Esophagus squamous epithelium (tissue), 5 donors: ENCODE results near the gene ZNF765. TPM values are rescaled to one million over a fixed set of nuclear protein-coding genes. Genes with fewer than 3 reads are reported as not detected.
"Not testable (repeated sequence)": the region's sequence is repeated elsewhere in the genome, so short reads cannot be mapped to it uniquely, and the experiment has no call there.

Experiments
- DNase-seq: peaks from one replicate; lab custom pipeline; 2025; lab: John Stamatoyannopoulos, UW
- H3K27ac ChIP-seq, 4 donors: fragments of 200-600 bp; sonication (generic); one replicate each; pipeline ENCODE4 v1.5.1; 2016 to 2019; ENCODE audit warnings: mild to moderate bottlenecking in 1 of 4
- H3K27me3 ChIP-seq, 4 donors: fragments of 200-600 bp; sonication (generic); 1 replicate in 3 of 4; 2 replicates in 1 of 4; pipeline versions ENCODE4 v1.5.1 to v1.6.0; 2017 to 2021; ENCODE audit warnings: antibody characterized with exemption in 1 of 4
- H3K36me3 ChIP-seq, 3 donors: fragments of 200-600 bp; sonication (generic); one replicate each; pipeline ENCODE4 v1.5.1; 2016 to 2019
- H3K4me1 ChIP-seq, 3 donors: fragments of 200-600 bp; sonication (generic); one replicate each; pipeline ENCODE4 v1.5.1; 2017 to 2019
- H3K4me3 ChIP-seq, 4 donors: fragments of 200-600 bp; sonication (generic); 1 replicate in 3 of 4; 2 replicates in 1 of 4; pipeline ENCODE4 v1.5.1; 2016 to 2019; ENCODE audit warnings: mild to moderate bottlenecking in 2 of 4, moderate library complexity in 1 of 4
- H3K9me3 ChIP-seq, 3 donors: fragments of 200-600 bp; sonication (generic); one replicate each; pipeline ENCODE4 v1.5.1; 2016 to 2019
- CTCF ChIP-seq, 6 experiments: fragments of 450-650 bp in 4 of 6; fragments of 200-600 bp in 2 of 6; sonication (generic) in 2 of 6; IDR thresholded peaks; one replicate each; pipeline ENCODE4 v1.5.1; 2016 to 2019; ENCODE audit warnings: antibody characterized with exemption in 6 of 6, mild to moderate bottlenecking in 4 of 6, moderate library complexity in 4 of 6
- POLR2A ChIP-seq, 4 donors: fragments of 450-650 bp; IDR thresholded peaks; one replicate each; pipeline ENCODE4 v1.6.1; 2017; ENCODE audit warnings: antibody characterized with exemption in 4 of 4, mild to moderate bottlenecking in 4 of 4, moderate library complexity in 3 of 4
- WGBS, 2 donors: methylation state at CpG; one replicate each; pipeline ENCODE4 v1.1.5; 2018; 5-methylcytosine and 5-hydroxymethylcytosine counted together
- intact Hi-C: fragments of 100-400 bp; cut with DNase I; formaldehyde crosslinking; loops from one replicate; pipeline ENCODE4 v1.15.0; 2022
- total RNA-seq, 4 donors: library from RNA; depleted of rRNA; stranded (reverse); fragments of >200 nt; gene quantifications; one replicate each; pipeline ENCODE4 v1.1.0, GENCODE V29; 2016
- donor health status: DM: yes; HTN: yes; CAD: no.

The ZNF765 gene
- total RNA-seq: 1 to 10 TPM; 3.3 to 9.0 (median 6.0) TPM

- peak in 3 of 4 donors; percentile 59 to 70 (median 66) for TF ChIP-seq POLR2A (IDR thresholded peaks at IDR 0.05)
- peak; percentile 34 to 61 (median 56) for TF ChIP-seq CTCF (IDR thresholded peaks at IDR 0.05)
- WGBS, 2 donors: 0 to 1% methylated on average over 15 to 27 of the region's 58 CpGs
- peaks cover 0 to 33% (median 4%) of the 10 kb centered on the region in 3 donors for H3K9me3 ChIP-seq
- DNase-seq: peak; percentile 75
- intact Hi-C loops: no loop called here
- H3K36me3 ChIP-seq: peaks cover 0 to 26% (median 10%) of the 10 kb centered on the region in 3 donors
- H3K4me1 ChIP-seq: peaks cover 3 to 30% (median 5%) of the 10 kb centered on the region in 3 donors
- no peaks in the 10 kb centered on the region for H3K27me3 ChIP-seq
- peak within 1 kb of the TSS; percentile 87 to 92 (median 90) for H3K27ac ChIP-seq
- H3K4me3 ChIP-seq: peak within 1 kb of the TSS; percentile 66 to 76 (median 73)
Measured at GRCh38 chr19:53394974-53395839, at the start of gene ZNF765. TSS of gene ZNF765 (plus strand) at chr19:53395149. CDS start at chr19:53398016, 2,867 bp downstream.

GRCh38 chr19:53355739-53356138, 39.2 kb upstream of the ZNF765 start:
- Histone ChIP-seq H3K4me3 (no peak overlapping the region), H3K36me3 (peaks cover 9 to 22% (median 10%) of the 10 kb centered on the region in 3 donors), H3K9me3 (peaks cover 16 to 85% (median 79%) of the 10 kb centered on the region in 3 donors), H3K27me3 (no peaks in the 10 kb centered on the region), H3K27ac (no peak overlapping the region), H3K4me1 (no peaks in the 10 kb centered on the region)
- no peak for TF ChIP-seq CTCF (IDR thresholded peaks at IDR 0.05)
- TF ChIP-seq POLR2A (IDR thresholded peaks at IDR 0.05): no peak
- intact Hi-C loops: no loop called here
- WGBS, 2 donors: 90 to 96% methylated on average over 1 of the region's 1 CpG
- DNase-seq: no peak

- Histone ChIP-seq H3K27me3 (no peaks in the 10 kb centered on the region), H3K27ac (no peak overlapping the region), H3K36me3 (no peaks in the 10 kb centered on the region), H3K9me3 (peaks cover 9 to 62% (median 56%) of the 10 kb centered on the region in 3 donors), H3K4me3 (no peak overlapping the region), H3K4me1 (no peaks in the 10 kb centered on the region)
- WGBS, 2 donors: 65 to 75% methylated on average over 17 to 28 of the region's 35 CpGs
- DNase-seq: no peak
- intact Hi-C loops: no loop called here
- no peak for TF ChIP-seq CTCF (IDR thresholded peaks at IDR 0.05)
- TF ChIP-seq POLR2A (IDR thresholded peaks at IDR 0.05): no peak
Measured at GRCh38 chr19:53357821-53358581, 36.9 kb upstream of the ZNF765 start.

GRCh38 chr19:53360056-53360455, 34.9 kb upstream of the ZNF765 start:
- peaks cover 3 to 41% (median 37%) of the 10 kb centered on the region in 3 donors for H3K9me3 ChIP-seq
- H3K36me3 ChIP-seq, H3K27me3 ChIP-seq, H3K27ac ChIP-seq, H3K4me3 ChIP-seq, DNase-seq, H3K4me1 ChIP-seq: not testable (repeated sequence)
- intact Hi-C loops: loop anchor here (10.0 kb wide), 1 partner anchor 165 kb away; the partner anchor contains the start of gene ZNF665
- 80 to 88% methylated on average over 10 of the region's 10 CpGs for WGBS, 2 donors

- Histone ChIP-seq H3K27ac (peak within 1 kb of the TSS; percentile 61 to 87 (median 79)), H3K36me3 (peaks cover 0 to 4% (median 0%) of the 10 kb centered on the region in 3 donors), H3K4me3 (peak within 1 kb of the TSS; percentile 56 to 69 (median 66)), H3K27me3 (no peaks in the 10 kb centered on the region), H3K9me3 (peaks cover 0 to 3% (median 0%) of the 10 kb centered on the region in 3 donors), H3K4me1 (peaks cover 0 to 8% (median 0%) of the 10 kb centered on the region in 3 donors)
- TF ChIP-seq POLR2A (IDR thresholded peaks at IDR 0.05) (peak in 1 of 4 donors; percentile 44), CTCF (IDR thresholded peaks at IDR 0.05) (peak in 3 of 6 experiments; percentile 16 to 30 (median 26))
- WGBS, 2 donors: 8 to 10% methylated on average over 18 to 21 of the region's 45 CpGs
- peak; percentile 59 for DNase-seq
- intact Hi-C loops: loop anchor here (10.0 kb wide), 1 partner anchor 171 kb away; the partner anchor contains the start of gene ZNF665
Measured at GRCh38 chr19:53365134-53365898, 29.6 kb upstream of the ZNF765 start, which contains the start of gene ZNF525. TSS of gene ZNF525 (plus strand) at chr19:53365705. CDS start at chr19:53372282, 6,577 bp downstream.
